Cerebellar cortex (tissue), 1 donor: ENCODE data around the gene AKR7A2.
"Not testable (repeated sequence)": the region's sequence is repeated elsewhere in the genome, so short reads cannot be mapped to it uniquely, and the experiment has no call there.

Source experiments
- DNase-seq: peaks from one replicate; pipeline ENCODE4 v3.0.0-alpha.2; 2015; ENCODE audit warnings: low spot score

AKR7A2 gene

GRCh38 chr1:19260211-19261138 lies 51.5 kb downstream of the AKR7A2 start:
- DNase-seq: peak; percentile 26

GRCh38 chr1:19258353-19258752 lies 53.6 kb downstream of the AKR7A2 start:
- no peak for DNase-seq

GRCh38 chr1:19257178-19257914 lies 54.6 kb downstream of the AKR7A2 start:
- DNase-seq: no peak

GRCh38 chr1:19256301-19256700 lies 55.6 kb downstream of the AKR7A2 start:
- DNase-seq: not testable (repeated sequence)

GRCh38 chr1:19255288-19255687 lies 56.7 kb downstream of the AKR7A2 start:
- no peak for DNase-seq

GRCh38 chr1:19254416-19254815 lies 57.5 kb downstream of the AKR7A2 start:
- DNase-seq: no peak
